GM18519 (cell line): ENCODE data around the gene MICAL2.

Experiments used
- ATAC-seq: cut with Tn5 transposase; IDR thresholded peaks from one replicate; pipeline ENCODE4 v1.9.1; 2021; ENCODE audit warnings: mild to moderate bottlenecking, moderate library complexity; ENCODE audit not compliant: unreplicated experiment, low FRiP score

Gene MICAL2

GRCh38 chr11:12165237-12165875 lies 55.0 kb downstream of the MICAL2 start:
- ATAC-seq: no peak

DNA sequence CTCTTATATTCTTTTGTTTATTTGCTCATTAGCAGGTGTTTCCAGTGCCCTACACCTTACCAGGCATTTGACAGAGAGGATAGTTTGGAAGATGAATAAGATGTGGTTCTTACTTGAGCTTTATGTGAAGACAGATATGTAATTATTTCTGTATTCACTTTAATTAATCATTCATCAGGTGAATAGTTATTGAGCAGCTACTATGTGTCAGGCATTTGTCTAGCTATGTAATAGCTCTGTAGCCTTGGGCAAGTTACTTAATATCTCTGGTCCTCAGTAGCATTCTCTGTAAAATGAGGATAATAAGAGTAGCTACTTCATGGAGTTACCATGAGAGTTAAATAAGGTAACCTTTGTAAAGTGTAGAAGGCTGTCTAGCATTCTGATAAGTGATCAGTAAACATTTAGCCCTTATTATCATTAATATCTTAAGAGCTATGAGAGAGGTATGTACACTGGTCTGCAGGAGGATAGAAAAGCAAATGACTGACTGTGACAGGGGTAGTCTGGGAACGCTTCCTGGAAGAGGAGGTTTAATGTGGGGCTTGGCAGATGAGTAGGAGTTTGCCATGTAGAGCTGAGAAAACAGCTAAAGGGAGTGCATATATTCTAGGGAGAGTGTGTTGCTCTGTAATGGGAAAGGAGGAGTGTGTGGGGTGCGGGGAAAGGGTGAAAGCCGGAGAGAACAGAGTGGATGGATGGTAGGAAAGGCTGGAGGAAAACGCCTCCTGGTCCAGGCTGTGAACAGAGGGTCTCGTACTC lies 56.1 kb downstream of the MICAL2 start:
- no peak for ATAC-seq

GRCh38 chr11:12167061-12168000 lies 56.9 kb downstream of the MICAL2 start:
- no peak for ATAC-seq

GRCh38 chr11:12168114-12168513 lies 57.7 kb downstream of the MICAL2 start:
- ATAC-seq: no peak

DNA sequence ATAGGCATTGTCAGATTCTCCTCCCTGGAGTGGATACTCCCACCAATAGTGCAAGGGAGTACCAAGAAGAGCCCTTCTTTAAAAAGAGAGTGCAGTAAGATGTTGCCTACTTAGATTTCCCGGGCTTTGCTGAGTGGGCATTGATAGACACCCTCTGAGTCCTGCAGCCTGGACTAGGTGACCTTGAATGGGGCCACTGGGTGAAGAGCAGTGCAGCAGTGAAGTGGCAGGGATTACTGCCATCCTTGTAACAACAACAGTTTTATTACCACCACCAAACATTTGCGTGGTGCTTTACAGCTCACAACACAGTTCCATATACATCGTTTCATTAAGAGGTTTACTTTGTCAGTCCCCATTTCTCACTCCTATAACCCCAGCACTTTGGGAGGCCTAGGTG lies 59.4 kb downstream of the MICAL2 start:
- no peak for ATAC-seq

- ATAC-seq: no peak
Observed at GRCh38 chr11:12170501-12170900, 60.1 kb downstream of the MICAL2 start.

GRCh38 chr11:12170984-12171383 lies 60.6 kb downstream of the MICAL2 start:
- ATAC-seq: no peak

GRCh38 chr11:12171921-12172320 lies 61.5 kb downstream of the MICAL2 start:
- no peak for ATAC-seq

GRCh38 chr11:12172493-12173013 lies 62.2 kb downstream of the MICAL2 start:
- no peak for ATAC-seq

DNA sequence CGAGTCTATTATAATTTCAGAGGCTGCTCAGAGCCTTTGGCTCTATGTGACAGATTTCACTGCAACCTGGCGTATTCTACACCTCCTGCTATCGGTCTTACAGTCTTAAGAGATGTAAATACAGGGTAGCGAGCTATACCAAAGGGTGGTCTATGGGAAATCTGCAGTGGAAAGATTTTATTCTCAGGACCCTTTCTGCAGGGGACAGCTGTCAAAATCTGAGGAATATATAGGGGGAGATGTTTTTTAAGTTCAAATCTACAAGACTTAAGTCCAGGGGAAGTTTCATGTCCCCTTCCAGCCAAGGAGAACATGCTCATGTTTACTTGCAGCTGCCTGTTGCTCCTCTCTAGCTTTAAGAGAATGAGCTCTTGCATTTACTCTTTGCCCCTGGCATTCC lies 62.7 kb downstream of the MICAL2 start:
- ATAC-seq: no peak

GRCh38 chr11:12174128-12174476 lies 63.7 kb downstream of the MICAL2 start:
- ATAC-seq: peak; percentile 11

- ATAC-seq: peak; percentile 88
Observed at GRCh38 chr11:12174477-12175143, 64.2 kb downstream of the MICAL2 start.

DNA sequence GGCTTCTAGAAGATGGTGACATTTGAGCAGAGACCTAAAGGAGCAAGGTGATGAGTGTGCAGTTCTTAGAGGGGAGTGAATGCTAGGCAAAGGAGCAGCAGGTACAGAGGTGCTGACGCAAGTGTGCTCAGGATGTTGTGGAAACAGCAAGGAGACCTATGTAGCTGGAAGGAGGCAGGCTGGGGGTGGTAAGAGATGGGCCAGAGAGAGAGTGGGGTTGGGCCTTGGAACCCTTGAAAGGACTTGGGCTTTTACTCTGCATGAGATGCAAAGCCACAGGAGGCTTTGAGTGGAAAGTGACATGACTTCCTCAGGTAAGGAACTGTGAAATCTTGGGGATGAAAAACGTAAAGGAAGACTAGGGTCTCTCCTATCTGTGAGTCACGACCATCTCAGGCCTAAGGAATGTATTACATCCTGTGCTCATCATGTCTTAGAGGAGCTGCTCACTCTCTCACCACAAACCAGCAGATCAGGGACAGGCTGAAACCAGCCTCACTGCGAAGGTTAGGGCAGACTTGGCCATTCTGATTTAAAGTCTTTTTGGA lies 65.4 kb downstream of the MICAL2 start:
- ATAC-seq: no peak

DNA sequence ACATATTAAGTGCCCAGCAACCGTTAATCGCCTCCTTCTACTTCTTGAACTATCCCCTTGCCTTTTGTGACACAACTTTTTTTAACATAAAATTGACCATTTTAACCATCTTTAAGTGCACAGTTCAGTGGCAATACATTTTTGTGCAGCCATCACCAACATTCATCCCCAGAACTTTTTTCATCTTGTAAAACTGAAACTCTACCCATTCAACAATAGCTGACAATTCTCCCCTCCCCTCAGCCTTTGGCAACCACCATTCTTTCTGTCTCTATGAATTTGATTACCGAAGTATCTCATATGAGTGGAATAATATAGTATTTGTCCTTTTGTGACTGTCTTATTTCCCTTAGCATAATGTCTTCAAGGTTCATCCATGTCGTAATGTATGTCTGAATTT lies 66.0 kb downstream of the MICAL2 start:
- no peak for ATAC-seq

DNA sequence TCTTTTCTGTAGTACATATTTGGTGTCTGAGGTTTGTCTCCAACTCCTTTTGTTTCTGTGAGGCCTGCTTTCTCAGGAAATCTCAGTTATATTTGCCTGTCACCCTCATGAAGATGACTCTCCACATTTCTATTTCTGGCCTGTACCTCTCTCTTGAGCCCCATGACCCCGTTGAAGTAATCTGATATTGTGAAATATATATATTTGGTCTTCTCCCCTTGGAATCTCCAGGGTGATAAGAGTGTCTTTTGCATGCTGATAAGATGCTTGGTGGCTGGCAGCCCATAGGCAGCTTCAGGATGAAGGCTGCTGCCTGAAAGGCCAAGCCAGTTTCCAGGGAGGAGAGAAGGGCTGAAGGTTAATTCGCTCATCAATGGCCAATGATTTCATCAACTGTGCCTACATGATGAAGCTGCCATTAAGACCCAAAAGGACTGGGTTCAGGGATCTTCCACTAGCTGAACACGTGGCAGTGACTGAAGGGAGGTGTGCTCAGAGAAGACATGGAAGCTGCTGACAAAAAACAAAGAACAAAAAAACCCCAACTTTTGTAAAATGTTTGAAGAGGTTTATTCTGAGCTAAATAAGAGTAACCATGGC lies 67.4 kb downstream of the MICAL2 start:
- ATAC-seq: no peak

DNA sequence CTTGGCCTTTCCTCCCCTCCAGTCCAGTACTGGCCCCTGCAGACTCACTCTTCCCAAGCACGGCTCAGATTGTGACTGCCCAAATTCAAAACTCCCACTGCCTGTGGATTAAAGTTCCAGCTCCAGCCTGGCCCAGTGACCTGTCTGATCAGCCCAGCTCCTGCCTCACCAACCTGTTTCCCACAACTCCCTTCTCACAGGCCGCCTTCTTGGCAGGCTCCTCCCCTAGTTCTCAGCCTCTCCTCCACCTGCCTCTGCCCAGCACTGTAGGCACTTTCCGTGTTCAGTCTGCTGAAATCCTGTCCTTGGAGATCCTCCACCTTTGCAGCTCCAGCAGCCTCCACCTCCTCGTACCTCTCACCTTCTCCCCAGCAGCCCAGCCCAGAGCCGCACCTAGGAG lies 68.6 kb downstream of the MICAL2 start:
- no peak for ATAC-seq

DNA sequence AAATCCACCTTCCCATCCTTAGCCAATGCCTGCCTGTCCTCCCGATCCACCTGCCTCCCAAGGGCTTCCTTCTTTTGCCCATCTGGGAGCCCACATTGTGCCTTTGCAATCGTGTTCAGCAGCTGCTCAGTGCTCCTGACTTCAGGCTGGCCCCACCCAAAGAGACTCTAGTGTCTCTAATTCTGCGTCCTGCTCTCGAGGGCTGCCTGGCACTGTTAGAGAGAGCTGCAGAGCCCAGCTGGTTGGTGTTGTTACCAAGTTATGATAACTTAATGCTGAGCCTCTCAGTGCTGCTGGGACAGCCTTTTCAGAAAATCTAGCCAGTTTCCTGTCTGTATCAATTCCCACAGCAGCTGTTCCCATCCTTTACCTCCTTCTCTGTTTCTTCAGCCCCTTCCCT lies 69.1 kb downstream of the MICAL2 start:
- no peak for ATAC-seq

DNA sequence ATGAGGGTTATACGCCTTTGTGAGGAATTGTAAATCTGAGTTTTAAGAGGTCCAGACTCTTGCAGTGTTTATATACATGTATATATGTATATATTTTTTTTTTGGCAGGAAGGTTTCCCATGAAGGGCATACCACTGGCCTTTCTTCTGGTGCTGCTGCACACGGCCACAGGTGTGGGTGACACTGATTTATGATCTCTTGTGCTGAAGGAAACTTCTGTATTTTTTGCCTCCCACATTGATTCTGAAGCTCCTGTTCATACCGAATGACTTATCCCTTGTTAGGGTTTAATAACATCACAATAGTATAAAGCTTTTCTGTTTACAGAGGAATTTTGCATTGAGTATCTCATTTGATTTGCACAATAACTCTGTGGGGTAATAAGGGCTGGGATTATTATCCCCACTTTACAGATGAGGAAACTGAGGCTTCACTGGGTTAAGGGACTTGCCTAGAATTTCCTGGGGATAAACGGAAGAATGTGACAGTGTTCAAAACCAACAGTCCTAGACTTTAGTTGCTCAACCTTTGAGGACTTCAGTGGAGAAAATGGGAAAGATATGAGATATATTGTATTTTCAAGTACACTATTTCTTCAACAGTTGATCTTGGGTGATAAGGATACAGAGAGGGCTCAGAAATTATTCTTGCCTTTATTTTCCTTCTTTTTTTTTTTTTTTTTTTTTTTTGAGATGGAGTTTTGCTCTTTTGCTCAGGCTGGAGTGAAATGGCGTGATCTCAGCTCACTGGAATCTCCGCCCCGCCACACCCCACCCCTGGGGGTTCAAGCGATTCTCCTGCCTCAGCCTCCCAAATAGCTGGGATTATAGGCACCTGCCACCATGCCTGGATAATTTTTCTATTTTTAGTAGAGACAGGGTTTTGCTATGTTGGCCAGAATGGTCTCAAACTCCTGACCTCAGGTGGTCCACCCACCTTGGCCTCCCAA lies 70.1 kb downstream of the MICAL2 start:
- ATAC-seq: no peak

DNA sequence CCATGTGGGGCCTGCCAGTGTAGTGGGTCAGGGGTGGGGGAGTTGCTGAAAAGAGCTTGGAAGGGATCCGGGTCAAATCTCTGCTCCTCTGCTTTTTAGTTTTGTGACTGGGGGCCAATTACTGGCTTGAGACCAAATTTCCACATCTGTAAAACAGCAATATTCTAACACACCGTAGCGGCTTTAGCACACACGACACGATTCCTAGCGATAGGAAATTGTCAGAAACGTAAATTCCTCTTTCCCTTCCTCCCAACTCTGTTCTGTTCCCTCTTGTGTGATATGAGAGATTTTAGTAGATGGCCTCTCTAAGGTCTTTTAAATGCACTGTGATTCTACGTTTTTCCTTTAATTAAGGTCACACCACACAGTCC lies 71.9 kb downstream of the MICAL2 start:
- no peak for ATAC-seq
